Left colon (tissue), 2 donors: ENCODE results near the gene LTBP2. TPM values are rescaled to one million over a fixed set of nuclear protein-coding genes. Genes with fewer than 3 reads are reported as not detected.

Experiments used
- ATAC-seq: fragments of 200-7000 bp; cut with Tn5 transposase; one replicate; pipeline ENCODE4 v1.9.1; 2020; ENCODE audit warnings: mild to moderate bottlenecking, moderate library complexity
- DNase-seq, 2 donors: peaks; one replicate each; pipeline ENCODE4 v3.0.0-alpha.2; 2020
- intact Hi-C, 2 donors: fragments of 100-400 bp; cut with DNase I in 1 of 2; cut with micrococcal nuclease in 1 of 2; formaldehyde crosslinking; loops; one replicate each; pipeline versions ENCODE4 v1.11.2 to v1.14.0; 2022; cut with DNase I, micrococcal nuclease
- total RNA-seq, 2 donors: library from RNA; stranded (reverse); fragmentation: NEBNext Ultra II Directional; extraction: Animal tissue kit (Norgen Biotek cat#: 25700); gene quantifications; one replicate each; pipeline ENCODE4 v1.2.1, GENCODE V29; 2021
- donor health status: DM: no; HTN: no; CAD: no.
- donor health status: DM: yes; HTN: yes; CAD: no.

LTBP2 gene
- total RNA-seq, 2 donors from 2014 or later, result 2.8 to 6.4 TPM

DNA sequence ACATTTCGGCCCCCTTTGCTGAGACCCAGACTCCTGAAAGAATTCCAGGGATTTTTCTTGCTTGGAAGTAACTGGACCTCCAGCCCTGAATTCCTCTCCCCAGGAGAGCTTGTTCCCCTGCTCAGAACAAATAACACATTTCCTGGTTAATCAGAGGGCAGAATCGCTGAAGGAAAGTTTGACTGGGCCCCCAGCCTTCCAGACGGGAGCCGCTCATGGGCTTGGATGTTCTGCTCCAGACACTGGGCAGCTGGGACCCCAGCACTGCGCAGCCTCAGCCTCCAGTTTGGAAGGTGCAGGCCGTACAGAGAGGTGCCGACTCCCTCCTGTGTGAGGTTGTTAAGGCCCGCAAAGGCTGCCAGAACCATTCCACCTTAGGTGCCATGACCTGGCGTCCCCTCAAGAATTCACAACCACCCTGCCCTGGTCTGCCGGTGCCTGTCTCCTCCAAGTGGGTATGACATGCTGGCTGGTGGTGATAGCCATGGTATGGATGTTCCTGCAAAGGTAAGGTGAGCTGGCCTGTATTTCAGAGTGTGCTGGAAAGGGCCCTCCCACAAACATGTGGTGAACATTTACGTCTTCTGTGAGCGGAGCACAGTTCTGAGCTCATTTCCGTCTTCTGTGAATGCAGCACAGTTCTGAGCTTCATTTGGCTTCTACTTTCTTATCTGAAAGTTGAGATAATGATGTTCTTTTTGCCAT is 5.1 kb upstream of the LTBP2 start:
- ATAC-seq, result no peak
- intact Hi-C loops, result loop anchor here in 1 of 2 donors (10.0 kb wide), 1 partner anchor 122 kb away; the partner anchor contains the start of genes ISCA2 and NPC2
- no peak for DNase-seq

DNA sequence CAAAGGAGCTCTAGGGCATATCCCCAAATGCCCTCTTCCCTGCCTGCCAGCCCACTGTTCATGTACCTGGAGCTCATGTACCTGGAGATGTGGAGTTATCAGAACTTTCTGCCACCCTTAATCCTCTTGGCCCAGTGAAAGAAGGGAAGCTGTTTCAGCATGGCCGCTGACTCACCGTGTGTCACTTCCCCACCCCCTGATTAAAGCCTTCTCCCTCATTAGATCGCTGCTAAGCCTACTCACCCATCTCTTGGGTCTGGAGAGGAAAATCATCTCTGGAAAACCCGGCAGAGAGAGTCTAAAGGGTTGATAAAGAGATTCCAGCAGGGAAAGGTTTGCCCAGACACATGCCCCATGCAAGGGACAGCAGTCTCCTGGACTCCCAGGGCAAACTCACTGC is 4.5 kb upstream of the LTBP2 start:
- intact Hi-C loops, result loop anchor here in 1 of 2 donors (10.0 kb wide), 1 partner anchor 122 kb away; the partner anchor contains the start of genes ISCA2 and NPC2
- DNase-seq, result no peak
- ATAC-seq, result no peak

DNA sequence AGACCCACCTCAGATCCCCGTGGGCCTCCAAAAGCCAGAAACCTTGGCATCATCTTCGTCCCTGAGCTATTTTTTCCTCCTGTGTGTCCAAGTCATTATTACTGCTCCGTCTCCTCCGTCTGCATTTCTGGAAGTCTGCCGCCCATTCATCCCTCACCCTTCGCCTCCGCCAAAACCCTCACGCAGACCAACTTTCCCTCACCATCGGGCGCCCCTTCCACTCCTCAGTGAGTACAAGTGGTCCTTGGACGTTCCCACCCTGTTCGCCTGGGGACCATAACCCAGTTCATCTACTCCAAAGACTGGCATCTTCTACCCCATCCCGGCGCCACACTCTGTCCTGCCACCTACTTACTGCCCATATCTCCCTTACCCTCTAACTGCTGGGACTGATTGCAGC is 3.7 kb upstream of the LTBP2 start:
- no peak for ATAC-seq
- intact Hi-C loops, result loop anchor here in 1 of 2 donors (10.0 kb wide), 1 partner anchor 121 kb away; the partner anchor contains the start of genes ISCA2 and NPC2
- DNase-seq, result no peak

DNA sequence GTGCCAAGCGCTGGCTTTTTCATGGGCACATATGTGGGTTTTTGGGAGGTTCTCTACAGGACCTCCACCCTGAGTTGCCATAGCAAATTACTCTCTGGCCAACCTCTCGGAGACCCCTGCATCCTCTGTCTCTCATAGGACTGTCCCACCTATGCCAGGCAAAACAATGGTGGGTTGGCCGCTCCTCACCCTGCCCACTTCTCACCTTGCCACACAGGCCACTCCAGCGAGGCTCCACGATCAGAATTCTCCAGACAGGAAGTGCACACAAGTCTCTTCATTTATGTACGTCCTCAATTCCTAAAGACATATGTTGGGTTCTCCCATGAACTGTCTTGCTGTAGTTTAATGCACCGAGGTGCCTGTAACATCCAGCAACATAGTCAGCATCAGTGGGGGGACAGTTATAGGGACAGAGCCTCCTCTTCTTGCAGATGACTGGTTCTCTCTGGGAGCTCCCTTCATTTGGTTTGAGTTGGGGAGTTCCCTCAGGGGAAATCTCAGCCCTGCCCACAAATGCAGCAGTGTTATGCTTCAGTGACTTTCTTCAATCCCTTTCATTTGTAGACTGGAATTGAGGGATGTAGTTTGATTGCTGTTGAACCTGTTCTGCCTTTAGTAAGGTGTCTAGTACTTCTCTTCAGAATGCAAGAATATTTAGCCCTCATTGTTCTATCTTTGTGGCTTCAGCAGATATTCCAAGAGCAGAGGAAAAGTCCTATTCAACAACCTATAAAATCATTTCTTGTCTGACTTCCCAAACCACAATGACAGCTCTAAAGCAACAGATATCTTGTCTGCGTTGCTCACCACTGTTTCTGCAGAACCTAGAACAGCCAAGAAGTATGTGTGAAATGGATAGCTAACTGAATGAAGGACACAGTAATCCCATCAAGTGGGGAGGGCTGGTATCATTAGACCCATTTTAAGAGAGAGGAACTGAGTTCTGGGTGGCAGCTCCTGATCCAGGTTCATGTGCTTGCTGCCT is 2.8 kb upstream of the LTBP2 start:
- ATAC-seq (no peak), DNase-seq (no peak)
- intact Hi-C loops, result loop anchor here in 1 of 2 donors (10.0 kb wide), 1 partner anchor 120 kb away; the partner anchor contains the start of genes ISCA2 and NPC2

DNA sequence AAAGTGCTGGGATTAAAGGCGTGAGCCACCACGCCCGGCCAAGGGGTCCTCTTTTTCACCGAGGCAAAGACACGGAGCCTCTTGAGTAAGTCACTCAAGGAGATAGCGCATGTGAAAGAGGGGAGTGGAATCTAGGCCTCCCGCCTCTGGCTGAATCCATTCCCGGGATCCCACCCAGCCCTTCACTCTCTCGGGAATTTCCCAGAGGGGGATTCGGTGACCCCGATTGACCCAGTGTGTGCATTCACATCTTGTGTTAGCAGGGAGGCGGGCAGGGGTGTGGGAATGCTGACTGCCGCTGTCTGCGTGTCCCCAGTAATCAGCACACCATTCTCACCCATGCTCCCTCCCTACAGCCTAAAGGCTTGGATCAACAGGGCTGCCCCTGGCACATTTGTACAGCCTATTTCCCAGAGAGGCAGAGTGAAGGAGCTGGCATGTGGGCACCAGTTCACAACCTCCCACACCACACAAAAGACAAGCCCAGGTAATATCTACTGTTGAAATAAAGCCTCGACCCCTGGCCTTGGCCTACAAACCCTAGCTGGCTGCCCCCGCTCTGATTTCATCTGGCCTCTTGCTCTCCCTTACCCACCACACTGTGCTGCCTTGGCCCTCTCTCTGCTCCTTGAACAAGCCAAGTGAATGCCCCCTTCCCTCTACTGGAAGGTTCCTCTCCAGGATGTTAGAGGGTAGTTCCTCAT is 1.3 kb upstream of the LTBP2 start:
- intact Hi-C loops, result loop anchor here in 1 of 2 donors (10.0 kb wide), 1 partner anchor 119 kb away; the partner anchor contains the start of genes ISCA2 and NPC2
- no peak for ATAC-seq
- no peak for DNase-seq

DNA sequence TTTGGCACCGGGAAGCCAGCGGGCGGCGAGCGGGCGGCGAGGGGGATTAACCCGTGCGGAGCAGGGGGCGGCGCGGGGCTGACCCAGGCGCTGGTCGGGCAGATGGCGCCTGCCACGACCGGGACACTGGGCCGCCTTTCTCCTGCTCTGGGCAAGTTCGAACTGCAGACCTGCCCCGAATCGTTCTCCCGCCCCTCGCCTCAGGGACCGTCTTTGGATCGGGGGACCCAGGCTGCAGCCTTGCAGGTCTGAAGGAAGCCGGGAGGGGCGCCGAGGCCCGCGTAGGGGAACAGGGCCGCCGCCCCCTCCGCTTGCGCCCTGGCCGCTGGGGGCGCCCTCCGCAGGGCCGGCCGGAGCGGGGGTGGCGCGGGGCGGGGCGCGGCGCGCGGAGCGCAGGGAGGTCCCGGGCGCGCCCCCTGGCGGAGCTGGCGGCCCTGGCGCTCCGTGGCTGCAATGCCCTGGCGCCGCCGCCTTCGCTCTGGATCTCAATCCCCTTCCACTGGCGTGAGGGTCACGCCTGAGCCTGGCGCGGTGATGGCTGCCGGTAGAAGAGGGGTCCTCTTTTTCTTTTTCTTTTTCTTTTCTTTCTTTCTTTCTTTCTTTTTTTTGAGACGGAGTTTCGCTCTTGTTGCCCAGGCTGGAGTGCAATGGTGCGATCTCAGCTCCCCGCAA is 449 bp upstream of the LTBP2 start:
- intact Hi-C loops, result loop anchor here in 1 of 2 donors (10.0 kb wide), 1 partner anchor 118 kb away; the partner anchor contains the start of genes ISCA2 and NPC2
- ATAC-seq (peak; percentile 80), DNase-seq (peak; percentile 41 to 87)

DNA sequence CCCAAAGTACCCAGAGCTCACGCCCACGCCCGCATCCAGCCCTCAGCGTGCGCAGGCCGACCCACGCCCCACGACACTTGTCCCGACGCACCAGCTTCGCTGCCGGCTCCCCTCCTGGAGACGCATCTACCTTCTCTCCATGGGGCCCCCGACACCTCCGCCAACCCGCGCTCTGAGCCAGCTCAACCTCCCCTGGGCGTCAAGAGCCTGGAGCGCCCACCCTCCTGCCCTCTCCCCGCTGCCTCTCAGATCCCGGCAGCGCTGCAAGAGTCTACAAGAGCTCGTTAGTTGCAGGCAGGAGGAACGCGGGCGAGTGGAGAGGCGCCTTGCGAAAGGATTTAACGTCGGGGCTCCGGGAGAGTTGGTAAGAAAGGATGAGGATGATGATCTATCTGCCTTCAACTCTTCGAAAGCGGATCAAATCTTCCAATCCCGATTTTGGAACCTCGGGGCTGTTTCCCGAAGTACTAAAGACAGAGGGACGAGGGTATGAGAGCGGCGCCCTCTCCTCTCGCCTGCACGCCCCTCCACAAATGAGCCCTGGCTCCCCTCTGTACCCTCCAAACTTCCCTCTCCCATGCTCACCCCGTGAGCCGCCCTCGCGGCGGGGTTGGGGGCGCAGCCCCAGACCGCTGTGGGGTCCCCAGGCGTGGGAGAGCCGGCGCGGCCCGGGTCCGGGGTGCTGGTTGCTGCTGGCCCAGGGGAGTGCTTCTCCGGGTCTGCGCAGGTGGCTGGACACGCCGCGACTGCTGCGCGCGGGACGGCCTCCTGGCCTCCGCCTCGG is 979 bp downstream of the LTBP2 start:
- DNase-seq (no peak), ATAC-seq (no peak)
- intact Hi-C loops, result loop anchor here in 1 of 2 donors (10.0 kb wide), 1 partner anchor 116 kb away; the partner anchor contains the start of genes ISCA2 and NPC2

DNA sequence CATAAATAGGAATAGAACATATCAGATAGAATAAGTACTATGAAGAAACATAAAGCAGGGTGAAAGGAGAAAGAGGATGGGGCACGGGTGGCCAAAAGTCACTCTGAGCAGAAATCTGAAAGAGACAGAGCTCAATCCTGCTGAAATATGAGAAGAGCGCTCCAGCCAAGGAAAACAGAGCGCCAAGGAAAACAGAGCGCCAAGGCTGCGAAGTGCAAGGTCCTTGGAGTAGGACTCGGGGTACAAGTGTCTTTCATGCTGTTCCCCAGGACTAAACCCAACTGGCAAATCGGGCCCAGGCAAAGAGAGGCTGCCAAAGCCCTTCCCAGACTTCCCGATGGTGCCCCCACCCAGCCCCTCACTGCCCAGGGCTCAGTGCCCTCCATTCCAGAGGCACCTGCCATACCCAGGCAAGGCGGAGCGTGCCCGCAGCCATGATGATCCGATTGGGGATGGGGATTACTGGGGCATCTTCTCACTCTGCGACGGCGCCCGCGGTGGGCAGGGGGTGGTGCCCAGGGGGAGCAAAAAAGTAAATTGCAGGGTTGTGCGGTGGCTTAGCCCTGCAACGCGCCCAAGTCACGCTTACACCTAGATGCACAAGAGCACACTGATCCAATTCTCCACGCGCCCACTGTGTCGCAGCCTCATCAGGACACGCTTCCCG is 1.7 kb downstream of the LTBP2 start:
- intact Hi-C loops, result loop anchor here in 1 of 2 donors (10.0 kb wide), 1 partner anchor 116 kb away; the partner anchor contains the start of genes ISCA2 and NPC2
- DNase-seq (no peak), ATAC-seq (no peak)

DNA sequence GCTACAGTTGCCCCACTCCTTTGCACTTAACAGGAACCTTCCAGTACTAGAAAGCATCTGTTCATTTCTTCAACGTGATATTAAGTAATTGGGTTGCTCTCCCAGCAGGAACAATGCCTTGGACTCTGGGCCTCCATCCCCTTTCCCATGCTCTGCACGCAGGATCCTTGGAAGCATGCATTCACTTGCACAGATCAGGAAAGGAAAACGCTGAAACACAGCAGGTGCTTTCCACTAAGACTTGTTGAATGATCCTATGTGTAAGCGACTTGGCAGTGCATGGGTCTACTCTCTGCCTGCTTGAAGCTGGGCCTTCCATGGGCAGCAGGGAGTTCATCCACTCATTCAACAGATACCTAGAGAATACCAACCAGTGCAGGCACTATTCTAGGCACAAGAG is 2.3 kb downstream of the LTBP2 start:
- no peak for DNase-seq
- intact Hi-C loops, result loop anchor here in 1 of 2 donors (10.0 kb wide), 2 partner anchors 115 to 195 kb away; partner anchors contain the start of genes ISCA2 and NPC2
- ATAC-seq, result no peak

DNA sequence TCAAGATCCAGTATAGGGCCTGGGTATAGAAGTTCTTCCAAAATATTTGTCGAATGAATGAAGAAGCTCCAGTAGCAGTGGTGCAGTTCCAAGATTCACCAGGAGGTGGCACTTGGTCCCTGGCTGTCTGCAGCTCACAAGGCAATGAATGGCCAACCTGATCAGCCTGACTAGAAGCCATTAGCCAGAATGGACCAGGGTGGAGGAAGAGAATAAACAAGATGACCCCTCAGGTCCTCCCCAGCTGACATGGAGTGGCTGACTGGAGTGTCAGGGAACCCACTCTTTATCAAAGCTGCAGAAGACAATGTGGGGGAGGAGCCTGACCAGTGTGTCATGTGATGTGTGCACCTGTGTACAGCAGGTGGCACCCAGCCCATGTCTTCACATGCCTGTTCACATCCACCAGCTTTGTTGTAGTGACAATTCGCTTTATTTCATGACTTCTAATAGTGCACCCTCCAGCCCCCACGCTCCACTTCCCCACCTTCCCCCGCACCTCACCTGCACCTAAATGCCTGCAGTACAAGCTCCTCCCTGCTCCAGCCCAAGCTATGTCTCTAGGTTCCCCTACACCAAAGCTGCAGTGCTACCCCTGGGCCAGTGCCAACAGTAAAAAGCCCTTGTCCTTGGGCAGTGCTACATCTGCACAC is 3.0 kb downstream of the LTBP2 start:
- intact Hi-C loops, result loop anchor here in 1 of 2 donors (10.0 kb wide), 1 partner anchor 196 kb away; no protein-coding TSS in a partner anchor
- ATAC-seq (peak; percentile 82), DNase-seq (peak; percentile 67 to 91)

DNA sequence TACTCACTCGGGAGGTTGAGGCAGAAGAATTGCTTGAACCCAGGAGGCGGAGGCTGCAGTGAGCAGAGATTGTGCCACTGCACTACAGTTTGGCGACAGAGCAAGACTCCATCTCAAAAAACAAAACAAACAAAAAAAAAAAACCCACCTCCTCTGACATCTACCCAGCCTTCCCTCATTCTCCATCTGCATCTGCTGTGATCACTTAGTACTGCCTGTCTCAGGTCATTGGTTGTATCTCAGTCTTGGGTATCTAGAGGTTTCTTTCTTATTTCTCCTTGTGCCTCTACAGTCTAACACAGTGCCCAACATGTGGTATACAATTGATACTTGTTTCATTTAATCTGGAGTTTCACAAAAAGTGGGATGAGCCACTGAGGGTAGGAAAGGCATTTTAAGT is 5.3 kb downstream of the LTBP2 start:
- no peak for ATAC-seq
- intact Hi-C loops, result loop anchor here in 1 of 2 donors (10.0 kb wide), 1 partner anchor 198 kb away; no protein-coding TSS in a partner anchor
- no peak for DNase-seq

DNA sequence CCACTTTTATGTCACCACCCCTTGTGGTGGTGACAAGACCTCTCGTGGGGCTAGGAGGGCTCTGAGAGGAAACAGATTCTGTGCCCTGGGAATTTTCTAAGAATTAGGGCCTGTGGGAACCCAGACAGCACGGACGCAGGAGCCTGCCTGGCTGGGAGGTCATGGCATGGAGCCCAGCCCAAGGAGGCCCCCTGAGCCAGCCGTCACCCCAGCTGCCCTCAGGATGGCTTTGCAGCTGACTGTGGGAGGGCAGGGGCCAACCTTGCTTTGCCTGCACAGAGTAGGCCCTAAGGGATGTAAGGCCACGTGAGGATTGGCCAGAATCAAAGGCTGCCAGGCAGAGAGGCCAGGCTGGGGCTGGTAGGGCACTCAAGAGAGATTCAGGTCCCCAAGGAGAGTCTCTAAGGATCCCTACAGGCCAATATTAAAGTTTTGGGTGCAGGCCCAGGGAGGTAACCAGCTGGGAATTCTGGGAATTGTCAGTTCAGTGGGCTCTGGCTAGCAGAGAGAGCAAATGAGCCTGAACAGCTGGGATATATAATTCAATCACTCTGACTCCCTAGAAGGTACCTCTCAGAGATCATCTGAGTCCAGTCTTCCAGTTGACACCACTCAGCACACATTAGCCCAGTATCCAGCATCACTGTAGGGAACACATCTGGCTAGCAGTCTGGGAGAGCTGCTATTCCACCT is 6.4 kb downstream of the LTBP2 start:
- intact Hi-C loops, result loop anchor here in 1 of 2 donors (10.0 kb wide), 1 partner anchor 199 kb away; no protein-coding TSS in a partner anchor
- DNase-seq (no peak), ATAC-seq (no peak)

DNA sequence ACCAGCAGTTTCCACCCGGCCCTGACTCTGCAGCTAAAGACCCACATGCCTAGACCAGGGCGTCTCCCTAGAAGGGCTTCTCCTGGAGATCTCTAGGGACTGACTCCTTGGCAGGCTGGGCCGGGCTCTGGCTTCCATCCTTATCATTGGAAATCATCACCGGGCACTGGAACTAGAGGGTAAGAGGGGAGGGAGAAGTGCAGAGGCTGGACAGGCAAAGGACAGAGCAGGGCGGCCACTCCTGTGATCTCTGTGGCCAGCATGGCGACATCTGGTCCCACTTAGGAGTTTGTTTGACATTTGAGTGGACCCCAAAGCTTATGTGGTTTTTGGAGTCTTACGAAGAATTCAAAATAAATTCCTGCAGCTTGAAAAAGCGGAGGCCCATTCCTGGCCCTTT is 7.1 kb downstream of the LTBP2 start:
- no peak for DNase-seq
- ATAC-seq, result no peak
- intact Hi-C loops, result loop anchor here in 1 of 2 donors (10.0 kb wide), 1 partner anchor 200 kb away; no protein-coding TSS in a partner anchor

DNA sequence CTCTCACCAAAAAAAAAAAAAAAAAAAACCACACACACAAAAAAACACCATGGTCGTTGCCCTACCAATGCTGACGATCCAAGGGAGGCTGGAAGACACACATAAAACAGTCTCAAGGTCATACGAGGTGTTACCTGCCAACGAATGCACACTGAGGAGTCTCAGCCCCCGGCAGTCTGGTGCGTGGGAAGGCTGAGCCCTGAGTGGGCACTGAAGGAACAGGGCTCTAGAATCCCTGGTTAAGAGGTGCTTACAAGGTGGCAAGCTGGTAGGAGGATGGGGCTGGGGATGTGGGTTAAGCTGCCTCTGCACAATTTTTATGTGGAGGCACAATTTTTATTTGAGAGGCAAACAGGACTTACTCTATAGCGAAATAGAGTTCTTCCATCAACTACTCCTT is 7.9 kb downstream of the LTBP2 start:
- intact Hi-C loops, result loop anchor here in 1 of 2 donors (10.0 kb wide), 1 partner anchor 201 kb away; no protein-coding TSS in a partner anchor
- no peak for ATAC-seq
- no peak for DNase-seq

DNA sequence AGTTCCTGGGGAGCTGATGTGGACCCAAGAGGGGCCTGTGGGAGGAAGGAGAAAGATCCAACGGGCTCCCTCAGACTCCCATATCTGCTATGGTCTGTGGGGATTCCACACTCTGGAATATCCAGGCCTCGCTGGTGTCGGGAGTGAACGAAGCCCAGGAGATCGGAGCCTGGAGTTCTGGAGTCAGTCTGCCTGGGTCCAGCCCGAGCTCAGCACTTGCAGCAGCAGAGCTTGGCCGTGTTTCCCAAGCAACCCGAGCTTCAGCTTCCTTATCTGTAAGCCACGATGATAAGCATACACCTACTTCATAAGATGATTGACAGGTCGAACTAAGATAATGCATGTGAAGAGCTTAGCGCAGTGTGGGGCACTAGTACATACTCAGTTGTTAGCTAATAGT is 10.1 kb downstream of the LTBP2 start:
- intact Hi-C loops, result loop anchor here in 1 of 2 donors (10.0 kb wide), 1 partner anchor 203 kb away; no protein-coding TSS in a partner anchor
- ATAC-seq, result no peak
- DNase-seq, result no peak
